Left renal pelvis (tissue), 4 donors: ENCODE data around the gene ANKFN1. TPM values are rescaled to one million over a fixed set of nuclear protein-coding genes. Genes with fewer than 3 reads are reported as not detected.

ENCODE experiments used
- DNase-seq, 4 donors: peaks; one replicate each; pipeline ENCODE4 v3.0.0-alpha.2; 2013; ENCODE audit warnings: low read depth in 4 of 4, low spot score in 3 of 4
- polyA plus RNA-seq, 4 donors: library from polyadenylated mRNA; unstranded; fragments of 120-200 nt; gene quantifications; one replicate each; pipeline ENCODE4 v1.2.1, GENCODE V29; 2013; ENCODE audit not compliant: insufficient read length in 4 of 4

ANKFN1 gene
- polyA plus RNA-seq, 4 donors, result 0.80 to 1.4 (median 1.1) TPM

GRCh38 chr17:56549501-56549900 lies 396.2 kb downstream of the ANKFN1 start:
- DNase-seq, result no peak

GRCh38 chr17:56557682-56558081 lies 404.4 kb downstream of the ANKFN1 start:
- DNase-seq, result no peak

- DNase-seq, result no peak
Measured at GRCh38 chr17:56558088-56558487, 404.8 kb downstream of the ANKFN1 start.
